MM.1S (cell line): ENCODE data around the gene KATNIP.

Source experiments
- DNase-seq: peaks from one replicate; pipeline ENCODE4 v3.0.0-alpha.2; 2015
- H2AFZ ChIP-seq: fragments of 300-600 bp; sonication (generic); 2 replicates; pipeline ENCODE4 v1.6.0; 2016; ENCODE audit warnings: antibody characterized with exemption, low read length
- H3F3A ChIP-seq: fragments of 300-600 bp; sonication (generic); 2 replicates; pipeline ENCODE4 v1.6.1; 2016; ENCODE audit warnings: mild to moderate bottlenecking, antibody characterized with exemption, low read length, moderate library complexity, mixed read lengths; ENCODE audit not compliant: insufficient read depth
- H3K27ac ChIP-seq: fragments of 300-600 bp; sonication (generic); 2 replicates; pipeline ENCODE4 v1.5.1; 2016; ENCODE audit warnings: mild to moderate bottlenecking, low read length
- H3K27me3 ChIP-seq: fragments of 300-600 bp; sonication (generic); replicated peaks from 2 replicates; pipeline ENCODE4 v1.6.0; 2016; ENCODE audit warnings: low read length; ENCODE audit not compliant: insufficient read depth
- H3K36me3 ChIP-seq: fragments of 300-600 bp; sonication (generic); replicated peaks from 2 replicates; pipeline ENCODE4 v1.6.1; 2016; ENCODE audit warnings: mild to moderate bottlenecking, low read length, mixed read lengths; ENCODE audit not compliant: insufficient read depth
- H3K4me1 ChIP-seq: fragments of 300-600 bp; sonication (generic); 2 replicates; pipeline ENCODE4 v1.6.1; 2016; ENCODE audit warnings: low read length, mixed read lengths
- H3K4me2 ChIP-seq: fragments of 300-600 bp; sonication (generic); 2 replicates; pipeline ENCODE4 v1.6.0; 2016; ENCODE audit warnings: low read depth, low read length
- H3K4me3 ChIP-seq: fragments of 300-600 bp; sonication (generic); 2 replicates; pipeline ENCODE4 v1.5.1; 2016; ENCODE audit warnings: low read length, mixed read lengths
- H3K79me2 ChIP-seq: fragments of 300-600 bp; sonication (generic); 2 replicates; pipeline ENCODE4 v1.6.1; 2016; ENCODE audit warnings: mixed run types, low read length, mixed read lengths
- H3K9ac ChIP-seq: fragments of 300-600 bp; sonication (generic); 2 replicates; pipeline ENCODE4 v1.6.1; 2016; ENCODE audit warnings: low read length, mixed read lengths
- H3K9me2 ChIP-seq: fragments of 300-600 bp; sonication (generic); replicated peaks from 2 replicates; pipeline ENCODE4 v1.6.1; 2016; ENCODE audit warnings: mild to moderate bottlenecking, low read length, mixed read lengths; ENCODE audit not compliant: insufficient read depth
- H3K9me3 ChIP-seq: fragments of 300-600 bp; sonication (generic); replicated peaks from 2 replicates; pipeline ENCODE4 v1.6.1; 2016; ENCODE audit warnings: mild to moderate bottlenecking, low read length, mixed read lengths; ENCODE audit not compliant: insufficient read depth
- H4K20me1 ChIP-seq: fragments of 300-600 bp; sonication (generic); 2 replicates; pipeline ENCODE4 v1.6.1; 2016; ENCODE audit warnings: mild to moderate bottlenecking, low read length, moderate library complexity, mixed read lengths; ENCODE audit not compliant: insufficient read depth
- CTCF ChIP-seq: fragments of 300-600 bp; sonication (generic); IDR thresholded peaks from 2 replicates; pipeline ENCODE4 v1.5.1; 2016; ENCODE audit warnings: antibody characterized with exemption, low read length, mixed read lengths
- EZH2 ChIP-seq: fragments of 300-600 bp; sonication (generic); optimal IDR thresholded peaks from 2 replicates; pipeline ENCODE3; 2017; ENCODE audit warnings: low read depth, mild to moderate bottlenecking, antibody characterized with exemption, low read length, mixed read lengths
- EZH2phosphoT487 ChIP-seq: fragments of 300-600 bp; sonication (generic); IDR thresholded peaks from 2 replicates; pipeline ENCODE4 v1.6.1; 2018; ENCODE audit warnings: antibody characterized with exemption, low read length

The KATNIP gene

GRCh38 chr16:27520982-27521673 lies 28.8 kb upstream of the KATNIP start:
- no peak for TF ChIP-seq CTCF
- TF ChIP-seq EZH2phosphoT487 = no peak
- TF ChIP-seq EZH2 = no peak
- H3K36me3 ChIP-seq = no peaks in the 10 kb centered on the region
- H3K9me3 ChIP-seq = no peaks in the 10 kb centered on the region

GRCh38 chr16:27522173-27522707 lies 27.7 kb upstream of the KATNIP start:
- TF ChIP-seq EZH2 (no peak), EZH2phosphoT487 (no peak), CTCF (no peak)

More at GRCh38 chr16:27520982-27521673, 28.8 kb upstream of the KATNIP start:
- H3K9me2 ChIP-seq = no peaks in the 10 kb centered on the region
- H4K20me1 ChIP-seq = no peaks in the 10 kb centered on the region
- H3K4me2 ChIP-seq = no peak overlapping the region
- no peak overlapping the region for H3K27ac ChIP-seq
- no peak overlapping the region for H2AFZ ChIP-seq
- no peak overlapping the region for H3K4me3 ChIP-seq
- H3F3A ChIP-seq = no peaks in the 10 kb centered on the region
- no peaks in the 10 kb centered on the region for H3K79me2 ChIP-seq
- H3K27me3 ChIP-seq = no peaks in the 10 kb centered on the region
- no peak for DNase-seq
- H3K9ac ChIP-seq = no peak overlapping the region
- H3K4me1 ChIP-seq = no peaks in the 10 kb centered on the region

GRCh38 chr16:27526180-27526579 lies 23.8 kb upstream of the KATNIP start:
- Histone ChIP-seq H2AFZ (no peak overlapping the region), H3K9me2 (no peaks in the 10 kb centered on the region), H3K36me3 (peaks cover 3% of the 10 kb centered on the region; the same call in 1 of the 2 replicates), H3K9me3 (no peaks in the 10 kb centered on the region), H3K4me1 (no peaks in the 10 kb centered on the region), H3K79me2 (no peaks in the 10 kb centered on the region), H3K4me2 (no peak overlapping the region), H4K20me1 (no peaks in the 10 kb centered on the region), H3K9ac (no peak overlapping the region), H3K27ac (no peak overlapping the region), H3K27me3 (no peaks in the 10 kb centered on the region), H3K4me3 (no peak overlapping the region), H3F3A (no peaks in the 10 kb centered on the region)
- TF ChIP-seq CTCF = no peak
- TF ChIP-seq EZH2phosphoT487 = no peak
- no peak for TF ChIP-seq EZH2
- DNase-seq = no peak

More at GRCh38 chr16:27522173-27522707, 27.7 kb upstream of the KATNIP start:
- H3K4me1 ChIP-seq = no peaks in the 10 kb centered on the region
- H3K9me3 ChIP-seq = no peaks in the 10 kb centered on the region
- H3K9me2 ChIP-seq = no peaks in the 10 kb centered on the region
- no peak overlapping the region for H3K4me3 ChIP-seq
- no peak for DNase-seq
- no peaks in the 10 kb centered on the region for H3K36me3 ChIP-seq
- H3K4me2 ChIP-seq = no peak overlapping the region
- H3K27ac ChIP-seq = no peak overlapping the region
- H3K9ac ChIP-seq = no peak overlapping the region
- no peaks in the 10 kb centered on the region for H3F3A ChIP-seq
- H4K20me1 ChIP-seq = no peaks in the 10 kb centered on the region
- H3K79me2 ChIP-seq = no peaks in the 10 kb centered on the region
- no peaks in the 10 kb centered on the region for H3K27me3 ChIP-seq
- no peak overlapping the region for H2AFZ ChIP-seq
